Lower leg skin (tissue), 3 donors: ENCODE data around the gene ARG2.

Source experiments
- POLR2A ChIP-seq, 2 donors: fragments of 450-650 bp; IDR thresholded peaks; one replicate each; pipeline ENCODE4 v1.6.1; 2016 to 2017; ENCODE audit warnings: antibody characterized with exemption in 2 of 2, mild to moderate bottlenecking in 1 of 2, moderate library complexity in 1 of 2
- TF ChIP-seq, protein P1 (sequence below), 3 donors: fragments of 450-650 bp; IDR thresholded peaks; one replicate each; pipeline ENCODE4 v1.5.1; 2016; ENCODE audit warnings: antibody characterized with exemption in 3 of 3, mild to moderate bottlenecking in 3 of 3, moderate library complexity in 2 of 3

DNA sequence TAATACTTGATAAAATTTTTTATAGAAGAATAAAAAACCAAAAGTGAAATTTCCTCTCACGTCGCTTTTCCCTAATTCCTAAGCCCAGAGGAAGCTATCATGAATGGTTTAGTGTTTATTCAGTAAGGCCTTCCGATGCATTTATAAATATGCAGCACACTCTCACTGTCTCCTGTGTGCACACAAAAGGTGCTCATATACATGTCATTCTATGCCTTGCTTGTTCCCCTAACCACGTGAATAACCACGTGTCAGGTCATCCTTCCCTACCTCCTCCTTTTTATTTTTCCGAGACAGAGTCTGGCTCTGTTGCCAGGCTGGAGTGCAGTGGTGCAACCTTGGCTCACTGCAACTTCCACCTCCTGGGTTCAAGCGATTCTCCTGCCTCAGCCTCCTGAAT is 49.3 kb upstream of the ARG2 start:
- TF ChIP-seq, protein P1, sequence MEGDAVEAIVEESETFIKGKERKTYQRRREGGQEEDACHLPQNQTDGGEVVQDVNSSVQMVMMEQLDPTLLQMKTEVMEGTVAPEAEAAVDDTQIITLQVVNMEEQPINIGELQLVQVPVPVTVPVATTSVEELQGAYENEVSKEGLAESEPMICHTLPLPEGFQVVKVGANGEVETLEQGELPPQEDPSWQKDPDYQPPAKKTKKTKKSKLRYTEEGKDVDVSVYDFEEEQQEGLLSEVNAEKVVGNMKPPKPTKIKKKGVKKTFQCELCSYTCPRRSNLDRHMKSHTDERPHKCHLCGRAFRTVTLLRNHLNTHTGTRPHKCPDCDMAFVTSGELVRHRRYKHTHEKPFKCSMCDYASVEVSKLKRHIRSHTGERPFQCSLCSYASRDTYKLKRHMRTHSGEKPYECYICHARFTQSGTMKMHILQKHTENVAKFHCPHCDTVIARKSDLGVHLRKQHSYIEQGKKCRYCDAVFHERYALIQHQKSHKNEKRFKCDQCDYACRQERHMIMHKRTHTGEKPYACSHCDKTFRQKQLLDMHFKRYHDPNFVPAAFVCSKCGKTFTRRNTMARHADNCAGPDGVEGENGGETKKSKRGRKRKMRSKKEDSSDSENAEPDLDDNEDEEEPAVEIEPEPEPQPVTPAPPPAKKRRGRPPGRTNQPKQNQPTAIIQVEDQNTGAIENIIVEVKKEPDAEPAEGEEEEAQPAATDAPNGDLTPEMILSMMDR (IDR thresholded peaks at IDR 0.05), result no peak
- TF ChIP-seq POLR2A (IDR thresholded peaks at IDR 0.05), result no peak
